Stimulated activated effector memory CD8-positive, alpha-beta T cell treated with anti-CD3 and anti-CD28 coated beads, Interleukin-12 subunit alpha, Interleukin-12 subunit beta, amount 100 ng/mL, for 72 hours (primary cell): ENCODE measurements around the gene PKMYT1.
A peak's percentile ranks its signal among the peaks of the same experiment; 100 is the strongest.
"Not testable (repeated sequence)": the region's sequence is repeated elsewhere in the genome, so short reads cannot be mapped to it uniquely, and the experiment has no call there.

ENCODE experiments used
- ATAC-seq: fragments of 150-1000 bp; cut with Tn5 transposase; 2 replicates; pipeline ENCODE4 v1.10.0; 2021
- DNase-seq, 2 donors: peaks; one replicate each; pipeline ENCODE4 v3.0.0; 2021 to 2022; ENCODE audit warnings: low spot score in 2 of 2
- H3K27ac Mint-ChIP-seq: one replicate; pipeline ENCODE4 v1.8.0; 2022; ENCODE audit warnings: mild to moderate bottlenecking, mixed read lengths
- H3K36me3 Mint-ChIP-seq: one replicate; pipeline ENCODE4 v1.8.0; 2022; ENCODE audit warnings: mild to moderate bottlenecking, mixed read lengths
- H3K4me1 Mint-ChIP-seq: one replicate; pipeline ENCODE4 v1.8.0; 2022; ENCODE audit warnings: mixed read lengths
- H3K4me3 Mint-ChIP-seq: one replicate; pipeline ENCODE4 v1.8.0; 2022; ENCODE audit warnings: mild to moderate bottlenecking, mixed read lengths
- H3K9me3 Mint-ChIP-seq: one replicate; pipeline ENCODE4 v1.8.0; 2022; ENCODE audit warnings: mixed read lengths

PKMYT1 gene

GRCh38 chr16:2952679-2953078 lies 27.6 kb downstream of the PKMYT1 start:
- Mint-ChIP-seq H3K4me3 (no peak overlapping the region), H3K4me1 (no peaks in the 10 kb centered on the region), H3K36me3 (peaks cover 6% of the 10 kb centered on the region), H3K27ac (no peak overlapping the region), H3K9me3 (no peaks in the 10 kb centered on the region)
- DNase-seq (no peak), ATAC-seq (peak; percentile 36)

DNA sequence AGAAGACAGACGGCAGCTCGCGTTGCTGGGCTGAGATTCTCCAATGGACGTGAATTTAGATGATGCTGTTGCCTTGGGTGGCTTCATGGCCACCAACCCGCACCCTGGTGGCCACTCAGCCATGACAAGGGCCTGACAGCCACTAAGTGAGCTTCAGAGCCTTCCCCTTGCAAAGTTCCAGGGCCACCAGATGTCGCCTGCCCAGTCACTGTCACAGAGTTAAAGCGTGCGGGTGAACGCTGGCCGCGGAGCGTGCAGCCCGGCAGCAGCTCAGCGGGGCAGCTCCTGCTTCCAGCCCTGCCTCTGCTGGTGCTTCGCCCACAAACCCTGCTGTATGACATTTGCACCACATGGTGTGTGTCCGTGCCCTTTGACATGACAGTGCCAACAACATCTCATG lies 29.5 kb downstream of the PKMYT1 start:
- H3K9me3 Mint-ChIP-seq, result no peaks in the 10 kb centered on the region
- no peak overlapping the region for H3K4me3 Mint-ChIP-seq
- H3K4me1 Mint-ChIP-seq, result no peaks in the 10 kb centered on the region
- no peak overlapping the region for H3K27ac Mint-ChIP-seq
- ATAC-seq (no peak), DNase-seq (no peak)
- H3K36me3 Mint-ChIP-seq, result peaks cover 10% of the 10 kb centered on the region

- H3K4me3 Mint-ChIP-seq, result no peak overlapping the region
- H3K4me1 Mint-ChIP-seq, result no peaks in the 10 kb centered on the region
- peaks cover 10% of the 10 kb centered on the region for H3K36me3 Mint-ChIP-seq
- no peak for ATAC-seq
- H3K9me3 Mint-ChIP-seq, result no peaks in the 10 kb centered on the region
- H3K27ac Mint-ChIP-seq, result no peak overlapping the region
- no peak for DNase-seq
These were observed 29.9 kb downstream of the PKMYT1 start for GRCh38 chr16:2950353-2950724.

GRCh38 chr16:2949705-2950352 lies 30.4 kb downstream of the PKMYT1 start:
- H3K27ac Mint-ChIP-seq, result no peak overlapping the region
- no peak for DNase-seq
- H3K4me1 Mint-ChIP-seq, result no peaks in the 10 kb centered on the region
- H3K4me3 Mint-ChIP-seq, result no peak overlapping the region
- no peaks in the 10 kb centered on the region for H3K9me3 Mint-ChIP-seq
- peak; percentile 15 for ATAC-seq
- H3K36me3 Mint-ChIP-seq, result peaks cover 12% of the 10 kb centered on the region

GRCh38 chr16:2948807-2949704 lies 31.2 kb downstream of the PKMYT1 start:
- no peak overlapping the region for H3K27ac Mint-ChIP-seq
- ATAC-seq, result no peak

GRCh38 chr16:2946649-2947048 lies 33.6 kb downstream of the PKMYT1 start:
- Mint-ChIP-seq H3K9me3 (no peaks in the 10 kb centered on the region), H3K27ac (peak overlapping the region; percentile 11), H3K4me1 (no peaks in the 10 kb centered on the region), H3K4me3 (no peak overlapping the region), H3K36me3 (peaks cover 44% of the 10 kb centered on the region)
- DNase-seq, result no peak
- no peak for ATAC-seq

More at GRCh38 chr16:2948807-2949704, 31.2 kb downstream of the PKMYT1 start:
- no peaks in the 10 kb centered on the region for H3K4me1 Mint-ChIP-seq
- no peak overlapping the region for H3K4me3 Mint-ChIP-seq
- no peaks in the 10 kb centered on the region for H3K9me3 Mint-ChIP-seq
- no peak for DNase-seq
- H3K36me3 Mint-ChIP-seq, result peaks cover 20% of the 10 kb centered on the region

DNA sequence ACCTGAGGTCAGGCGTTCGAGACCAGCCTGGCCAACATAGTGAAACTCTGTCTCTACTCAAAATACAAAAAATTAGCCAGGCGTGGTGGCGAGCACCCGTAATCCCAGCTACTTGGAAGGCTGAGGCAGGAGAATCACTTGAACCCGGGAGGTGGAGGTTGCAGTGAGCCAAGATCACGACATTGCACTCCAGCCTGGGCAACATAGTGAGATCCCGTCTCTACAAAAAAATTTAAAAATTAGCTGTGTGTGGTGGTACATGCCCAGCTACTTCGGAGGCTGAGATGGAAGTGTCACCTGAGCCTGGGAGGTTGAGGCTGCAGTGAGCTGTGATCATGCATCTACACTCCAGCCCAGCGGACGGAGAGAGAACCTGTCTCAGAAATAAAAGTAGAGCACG lies 36.5 kb downstream of the PKMYT1 start:
- H3K9me3 Mint-ChIP-seq, H3K4me1 Mint-ChIP-seq, DNase-seq, ATAC-seq, H3K4me3 Mint-ChIP-seq, H3K27ac Mint-ChIP-seq: not testable (repeated sequence)
- peaks cover 68% of the 10 kb centered on the region for H3K36me3 Mint-ChIP-seq

- no peaks in the 10 kb centered on the region for H3K9me3 Mint-ChIP-seq
- H3K27ac Mint-ChIP-seq, result no peak overlapping the region
- DNase-seq (no peak), ATAC-seq (no peak)
- no peaks in the 10 kb centered on the region for H3K4me1 Mint-ChIP-seq
- peaks cover 84% of the 10 kb centered on the region for H3K36me3 Mint-ChIP-seq
- H3K4me3 Mint-ChIP-seq, result no peak overlapping the region
These were observed 38.2 kb downstream of the PKMYT1 start for GRCh38 chr16:2942045-2942444.

GRCh38 chr16:2939968-2940367 lies 40.3 kb downstream of the PKMYT1 start:
- DNase-seq (no peak), ATAC-seq (no peak)
- no peak overlapping the region for H3K4me3 Mint-ChIP-seq
- peaks cover 97% of the 10 kb centered on the region for H3K36me3 Mint-ChIP-seq
- no peaks in the 10 kb centered on the region for H3K4me1 Mint-ChIP-seq
- no peaks in the 10 kb centered on the region for H3K9me3 Mint-ChIP-seq
- H3K27ac Mint-ChIP-seq, result no peak overlapping the region

GRCh38 chr16:2938206-2938605 lies 42.0 kb downstream of the PKMYT1 start:
- no peak for ATAC-seq
- peaks cover 93% of the 10 kb centered on the region for H3K36me3 Mint-ChIP-seq
- H3K4me1 Mint-ChIP-seq, result peaks cover 4% of the 10 kb centered on the region
- H3K9me3 Mint-ChIP-seq, result no peaks in the 10 kb centered on the region
- no peak for DNase-seq
- no peak overlapping the region for H3K4me3 Mint-ChIP-seq
- H3K27ac Mint-ChIP-seq, result no peak overlapping the region

GRCh38 chr16:2937170-2937569 lies 43.1 kb downstream of the PKMYT1 start:
- Mint-ChIP-seq H3K4me3 (no peak overlapping the region), H3K4me1 (peaks cover 4% of the 10 kb centered on the region), H3K9me3 (no peaks in the 10 kb centered on the region), H3K27ac (no peak overlapping the region), H3K36me3 (peaks cover 93% of the 10 kb centered on the region)
- no peak for DNase-seq
- ATAC-seq, result no peak

GRCh38 chr16:2936436-2937011 lies 43.7 kb downstream of the PKMYT1 start:
- peaks cover 4% of the 10 kb centered on the region for H3K4me1 Mint-ChIP-seq
- H3K9me3 Mint-ChIP-seq, result no peaks in the 10 kb centered on the region
- no peak for DNase-seq
- H3K27ac Mint-ChIP-seq, result peak overlapping the region; percentile 43
- no peak for ATAC-seq
- H3K4me3 Mint-ChIP-seq, result no peak overlapping the region
- peaks cover 92% of the 10 kb centered on the region for H3K36me3 Mint-ChIP-seq

- Mint-ChIP-seq H3K4me1 (peaks cover 4% of the 10 kb centered on the region), H3K27ac (no peak overlapping the region), H3K36me3 (peaks cover 85% of the 10 kb centered on the region), H3K4me3 (no peak overlapping the region), H3K9me3 (no peaks in the 10 kb centered on the region)
- ATAC-seq (no peak), DNase-seq (no peak)
These were observed 45.8 kb downstream of the PKMYT1 start for GRCh38 chr16:2934450-2934849.

GRCh38 chr16:2933701-2934100 lies 46.5 kb downstream of the PKMYT1 start:
- peaks cover 4% of the 10 kb centered on the region for H3K4me1 Mint-ChIP-seq
- no peaks in the 10 kb centered on the region for H3K9me3 Mint-ChIP-seq
- H3K4me3 Mint-ChIP-seq, result no peak overlapping the region
- DNase-seq (no peak), ATAC-seq (no peak)
- H3K27ac Mint-ChIP-seq, result no peak overlapping the region
- peaks cover 77% of the 10 kb centered on the region for H3K36me3 Mint-ChIP-seq

GRCh38 chr16:2933136-2933535 lies 47.1 kb downstream of the PKMYT1 start:
- DNase-seq (no peak), ATAC-seq (no peak)
- Mint-ChIP-seq H3K9me3 (no peaks in the 10 kb centered on the region), H3K36me3 (peaks cover 72% of the 10 kb centered on the region), H3K27ac (no peak overlapping the region), H3K4me3 (no peak overlapping the region), H3K4me1 (peaks cover 4% of the 10 kb centered on the region)
